Measurements from ENCODE around the gene SLC5A5. TPM values are rescaled to one million over a fixed set of nuclear protein-coding genes. Genes with fewer than 3 reads are reported as not detected.
A peak's percentile ranks its signal among the peaks of the same experiment; 100 is the strongest.

SLC5A5 gene
- total RNA-seq, 1 experiment from 2014 or later, result 1.8 TPM

DNA sequence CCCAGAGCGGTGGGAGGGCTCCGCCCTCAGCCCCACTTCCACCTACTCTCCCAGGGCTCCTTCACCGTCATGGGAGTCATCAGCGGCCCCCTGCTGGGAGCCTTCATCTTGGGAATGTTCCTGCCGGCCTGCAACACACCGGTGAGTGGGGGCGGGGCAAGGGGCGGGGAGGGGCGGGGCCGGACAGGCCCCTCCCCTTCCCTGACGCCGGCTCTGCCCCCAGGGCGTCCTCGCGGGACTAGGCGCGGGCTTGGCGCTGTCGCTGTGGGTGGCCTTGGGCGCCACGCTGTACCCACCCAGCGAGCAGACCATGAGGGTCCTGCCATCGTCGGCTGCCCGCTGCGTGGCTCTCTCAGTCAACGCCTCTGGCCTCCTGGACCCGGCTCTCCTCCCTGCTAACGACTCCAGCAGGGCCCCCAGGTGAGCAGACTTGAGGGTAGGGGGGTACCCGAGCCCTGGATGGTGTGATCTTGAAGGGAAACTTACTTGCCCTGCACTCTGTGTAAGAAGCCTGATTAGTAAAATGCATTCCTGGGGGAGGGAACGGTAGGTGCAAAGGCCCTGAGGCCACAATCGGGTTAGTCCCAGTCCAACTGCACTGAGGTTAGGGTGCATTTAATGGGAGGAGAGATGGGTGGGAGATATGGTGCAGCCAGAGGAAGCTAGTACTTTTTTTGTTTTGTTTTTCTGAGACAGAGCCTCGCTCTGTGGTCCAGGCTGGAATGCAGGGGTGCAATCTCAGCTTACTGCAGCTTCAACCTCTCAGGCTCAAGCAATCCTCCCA is 12.1 kb downstream of the SLC5A5 start:
- Histone ChIP-seq H3T11ph (ENCODE audit: low read length) (no peak overlapping the region), H2BK20ac (ENCODE audit: low read depth, low read length, poor library complexity, severe bottlenecking) (no peak overlapping the region), H3K27ac (ENCODE audit: insufficient read length, low read depth, low read length) (no peak overlapping the region), H4K20me1 (ENCODE audit: control insufficient read depth, insufficient read depth, insufficient read length) (no peaks in the 10 kb centered on the region), H3K4me2 (ENCODE audit: insufficient read depth, insufficient read length, low read length) (no peak overlapping the region), H3K9ac (ENCODE audit: extremely low read depth, insufficient read length, low read length) (no peak overlapping the region), H3K4me1 (ENCODE audit: insufficient read depth, low read length) (no peaks in the 10 kb centered on the region), H4K8ac (replicated peaks; ENCODE audit: insufficient read length, low read depth, low read length) (no peak overlapping the region), H4K91ac (ENCODE audit: insufficient read length, low read depth, low read length) (no peak overlapping the region), H3K79me2 (ENCODE audit: insufficient read depth, low read length) (no peaks in the 10 kb centered on the region), H3K23ac (ENCODE audit: insufficient read length, low read depth, low read length) (no peak overlapping the region), H2BK12ac (ENCODE audit: insufficient read length, low read depth, low read length) (no peak overlapping the region), H2AK5ac (ENCODE audit: insufficient read length, low read length) (no peak overlapping the region), H2BK5ac (ENCODE audit: insufficient read length, low read length) (no peak overlapping the region), H2BK120ac (ENCODE audit: low read depth, low read length, poor library complexity, severe bottlenecking) (no peak overlapping the region), H2AFZ (ENCODE audit: low read length) (no peak overlapping the region), H3K79me1 (ENCODE audit: insufficient read depth, low read depth, low read length, poor library complexity, severe bottlenecking) (no peaks in the 10 kb centered on the region), H3K23me2 (ENCODE audit: insufficient read length, low read depth, low read length, poor library complexity, severe bottlenecking) (no peaks in the 10 kb centered on the region), H3K56ac (ENCODE audit: insufficient read length, low read depth, low read length) (no peak overlapping the region), H2BK15ac (ENCODE audit: low read depth, low read length) (no peak overlapping the region), H3K18ac (ENCODE audit: insufficient read length, low read depth, low read length) (no peak overlapping the region), H3K9me3 (ENCODE audit: control insufficient read depth, low read depth, low read length) (no peaks in the 10 kb centered on the region), H4K5ac (ENCODE audit: insufficient read length, low read depth, low read length) (no peak overlapping the region), H3K27me3 (ENCODE audit: insufficient read depth, low read length) (no peaks in the 10 kb centered on the region), H3K14ac (ENCODE audit: insufficient read depth, low read length) (no peak overlapping the region), H3K4ac (ENCODE audit: low read depth, low read length) (no peak overlapping the region)
- H3K4me3 Mint-ChIP-seq, result no peak overlapping the region
- DNase-seq, result peak; percentile 34
- no peaks in the 10 kb centered on the region for H3K4me1 Mint-ChIP-seq
- no CpG with 5 or more reads among the region's 33 CpGs for WGBS (ENCODE audit: extremely low coverage, insufficient read length, low lambda C conversion rate)
- H3K36me3 Mint-ChIP-seq (ENCODE audit: insufficient read depth in 1 of 3, low read depth in 3 of 3), result no peaks in the 10 kb centered on the region
- H3K9me3 Mint-ChIP-seq, result no peaks in the 10 kb centered on the region
- no peak overlapping the region for H3K27ac Mint-ChIP-seq
- TF ChIP-seq, protein P1, sequence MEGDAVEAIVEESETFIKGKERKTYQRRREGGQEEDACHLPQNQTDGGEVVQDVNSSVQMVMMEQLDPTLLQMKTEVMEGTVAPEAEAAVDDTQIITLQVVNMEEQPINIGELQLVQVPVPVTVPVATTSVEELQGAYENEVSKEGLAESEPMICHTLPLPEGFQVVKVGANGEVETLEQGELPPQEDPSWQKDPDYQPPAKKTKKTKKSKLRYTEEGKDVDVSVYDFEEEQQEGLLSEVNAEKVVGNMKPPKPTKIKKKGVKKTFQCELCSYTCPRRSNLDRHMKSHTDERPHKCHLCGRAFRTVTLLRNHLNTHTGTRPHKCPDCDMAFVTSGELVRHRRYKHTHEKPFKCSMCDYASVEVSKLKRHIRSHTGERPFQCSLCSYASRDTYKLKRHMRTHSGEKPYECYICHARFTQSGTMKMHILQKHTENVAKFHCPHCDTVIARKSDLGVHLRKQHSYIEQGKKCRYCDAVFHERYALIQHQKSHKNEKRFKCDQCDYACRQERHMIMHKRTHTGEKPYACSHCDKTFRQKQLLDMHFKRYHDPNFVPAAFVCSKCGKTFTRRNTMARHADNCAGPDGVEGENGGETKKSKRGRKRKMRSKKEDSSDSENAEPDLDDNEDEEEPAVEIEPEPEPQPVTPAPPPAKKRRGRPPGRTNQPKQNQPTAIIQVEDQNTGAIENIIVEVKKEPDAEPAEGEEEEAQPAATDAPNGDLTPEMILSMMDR (conservative IDR thresholded peaks at IDR 0.05), result no peak
- peaks cover 2% of the 10 kb centered on the region; the same call in 1 of the 2 replicates for H3K27me3 Mint-ChIP-seq (ENCODE audit: low read depth)

Measured in H9 (cell line).